Hepatocyte (in vitro differentiated cells): ENCODE measurements around the gene MASP2. TPM values are rescaled to one million over a fixed set of nuclear protein-coding genes. Genes with fewer than 3 reads are reported as not detected.

Experiments
- DNase-seq: peaks from one replicate; pipeline ENCODE4 v3.0.0-alpha.2; 2016; ENCODE audit warnings: low spot score
- H2AFZ ChIP-seq: fragments of 200-600 bp; sonication (generic); 2 replicates; pipeline ENCODE4 v1.6.0; 2016; ENCODE audit warnings: antibody characterized with exemption, mild to moderate bottlenecking
- H3K27ac ChIP-seq: fragments of 200-600 bp; sonication (generic); 2 replicates; pipeline ENCODE4 v1.5.1; 2016; ENCODE audit warnings: mild to moderate bottlenecking
- H3K27me3 ChIP-seq: fragments of 200-600 bp; sonication (generic); 2 replicates; pipeline ENCODE4 v1.6.1; 2016
- H3K36me3 ChIP-seq: fragments of 200-600 bp; sonication (generic); replicated peaks from 2 replicates; pipeline ENCODE4 v1.5.1; 2016; ENCODE audit warnings: low read depth; ENCODE audit not compliant: insufficient read depth
- H3K4me1 ChIP-seq: fragments of 200-600 bp; sonication (generic); 2 replicates; pipeline ENCODE4 v1.5.1; 2016; ENCODE audit warnings: mild to moderate bottlenecking, moderate library complexity; ENCODE audit not compliant: insufficient read depth
- H3K4me2 ChIP-seq: fragments of 200-600 bp; sonication (generic); 2 replicates; pipeline ENCODE4 v1.6.0; 2016
- H3K4me3 ChIP-seq: fragments of 200-600 bp; sonication (generic); 2 replicates; pipeline ENCODE4 v1.5.1; 2016; ENCODE audit warnings: mild to moderate bottlenecking
- H3K79me2 ChIP-seq: fragments of 200-600 bp; sonication (generic); 2 replicates; pipeline ENCODE4 v1.6.0; 2017; ENCODE audit warnings: mild to moderate bottlenecking
- H3K9me2 ChIP-seq: fragments of 200-600 bp; sonication (generic); replicated peaks from 2 replicates; pipeline ENCODE4 v1.6.0; 2017; ENCODE audit warnings: mild to moderate bottlenecking; ENCODE audit not compliant: insufficient read depth
- H3K9me3 ChIP-seq: fragments of 200-600 bp; sonication (generic); 2 replicates; pipeline ENCODE4 v1.5.1; 2016; ENCODE audit warnings: low read depth, mild to moderate bottlenecking
- H4K20me1 ChIP-seq: fragments of 200-600 bp; sonication (generic); 2 replicates; pipeline ENCODE4 v1.6.0; 2016; ENCODE audit warnings: mild to moderate bottlenecking; ENCODE audit not compliant: insufficient read depth, poor library complexity, severe bottlenecking
- CTCF ChIP-seq: fragments of 200-600 bp; sonication (generic); IDR thresholded peaks from 2 replicates; pipeline ENCODE4 v1.5.1; 2016; ENCODE audit warnings: antibody characterized with exemption, mild to moderate bottlenecking; ENCODE audit not compliant: poor library complexity
- EZH2 ChIP-seq: fragments of 200-600 bp; sonication (generic); IDR thresholded peaks from 2 replicates; pipeline ENCODE4 v1.6.1; 2016; ENCODE audit warnings: antibody characterized with exemption, mild to moderate bottlenecking, borderline replicate concordance
- EZH2phosphoT487 ChIP-seq: fragments of 200-600 bp; sonication (generic); IDR thresholded peaks from one replicate; pipeline ENCODE4 v1.6.1; 2018; ENCODE audit warnings: antibody characterized with exemption, mild to moderate bottlenecking, low read depth, moderate library complexity; ENCODE audit not compliant: unreplicated experiment, severe bottlenecking
- WGBS: methylation state at CpG from one replicate; pipeline ENCODE4 v1.1.6; 2016; ENCODE audit warnings: low lambda C conversion rate; ENCODE audit errors: missing lambda C conversion rate; 5-methylcytosine and 5-hydroxymethylcytosine counted together
- polyA plus RNA-seq: library from polyadenylated mRNA; unstranded; fragments of >200 nt; fragmentation: Nextera tagmentation; extraction: Ambion mirVana; gene quantifications from 2 replicates; pipeline ENCODE4 v1.2.1, GENCODE V29; 2016
- total RNA-seq: library from RNA; depleted of rRNA; stranded (reverse); fragments of >200 nt; gene quantifications from 2 replicates; pipeline ENCODE4 v1.2.3, GENCODE V29; 2014

The MASP2 gene
- total and polyA plus RNA-seq, 2 experiments from 2014 or later, result 3.3 to 16.6 TPM

- 86% methylated on average over 5 of the region's 5 CpGs for WGBS
- Histone ChIP-seq H3K4me1 (no peaks in the 10 kb centered on the region), H3K4me3 (no peak overlapping the region), H3K79me2 (no peaks in the 10 kb centered on the region), H3K27ac (no peak overlapping the region), H3K9me2 (no peaks in the 10 kb centered on the region), H2AFZ (no peak overlapping the region), H3K4me2 (no peak overlapping the region), H3K27me3 (no peaks in the 10 kb centered on the region), H3K36me3 (no peaks in the 10 kb centered on the region), H4K20me1 (no peaks in the 10 kb centered on the region), H3K9me3 (no peaks in the 10 kb centered on the region)
- no peak for DNase-seq
- TF ChIP-seq CTCF (no peak), EZH2phosphoT487 (no peak), EZH2 (no peak)
Measured at GRCh38 chr1:10989095-10989494, 57.9 kb downstream of the MASP2 start.

GRCh38 chr1:10987840-10988417 is 59.1 kb downstream of the MASP2 start:
- Histone ChIP-seq H3K27ac (no peak overlapping the region), H3K9me3 (no peaks in the 10 kb centered on the region), H3K4me2 (no peak overlapping the region), H3K9me2 (no peaks in the 10 kb centered on the region), H3K4me3 (no peak overlapping the region), H3K27me3 (no peaks in the 10 kb centered on the region), H3K79me2 (no peaks in the 10 kb centered on the region), H4K20me1 (no peaks in the 10 kb centered on the region), H3K36me3 (no peaks in the 10 kb centered on the region), H3K4me1 (no peaks in the 10 kb centered on the region), H2AFZ (no peak overlapping the region)
- WGBS, result 85% methylated on average over 4 of the region's 4 CpGs
- no peak for DNase-seq
- TF ChIP-seq CTCF (no peak), EZH2 (no peak), EZH2phosphoT487 (no peak)

- no peak overlapping the region for H3K27ac ChIP-seq
- H3K36me3 ChIP-seq, result no peaks in the 10 kb centered on the region
- no peak for TF ChIP-seq EZH2phosphoT487
- TF ChIP-seq CTCF, result no peak
- no peak for TF ChIP-seq EZH2
- 88% methylated on average over 7 of the region's 7 CpGs for WGBS
- no peak overlapping the region for H3K4me3 ChIP-seq
- DNase-seq, result no peak
- H3K9me3 ChIP-seq, result no peaks in the 10 kb centered on the region
- H2AFZ ChIP-seq, result no peak overlapping the region
- no peaks in the 10 kb centered on the region for H3K27me3 ChIP-seq
- no peaks in the 10 kb centered on the region for H4K20me1 ChIP-seq
- no peaks in the 10 kb centered on the region for H3K4me1 ChIP-seq
- no peaks in the 10 kb centered on the region for H3K79me2 ChIP-seq
- no peaks in the 10 kb centered on the region for H3K9me2 ChIP-seq
- H3K4me2 ChIP-seq, result no peak overlapping the region
Measured at GRCh38 chr1:10986525-10986890, 60.5 kb downstream of the MASP2 start.
